GM19025 (cell line): ENCODE results near the gene FRAS1.
"Not testable (repeated sequence)": the region's sequence is repeated elsewhere in the genome, so short reads cannot be mapped to it uniquely, and the experiment has no call there.

Experiments
- ATAC-seq: cut with Tn5 transposase; IDR thresholded peaks from one replicate; pipeline ENCODE4 v1.9.1; 2021; ENCODE audit warnings: mild to moderate bottlenecking, low read depth, moderate library complexity; ENCODE audit not compliant: unreplicated experiment

The FRAS1 gene

GRCh38 chr4:78312989-78313753 lies 256.0 kb downstream of the FRAS1 start:
- ATAC-seq = no peak

- no peak for ATAC-seq
Measured at GRCh38 chr4:78313754-78314120, 256.6 kb downstream of the FRAS1 start.

- ATAC-seq = no peak
Measured at GRCh38 chr4:78318126-78318525, 261.0 kb downstream of the FRAS1 start.

GRCh38 chr4:78320349-78320935 lies 263.3 kb downstream of the FRAS1 start:
- no peak for ATAC-seq

- no peak for ATAC-seq
Measured at GRCh38 chr4:78322032-78322431, 264.9 kb downstream of the FRAS1 start.

GRCh38 chr4:78323439-78323838 lies 266.3 kb downstream of the FRAS1 start:
- ATAC-seq = no peak

- no peak for ATAC-seq
Measured at GRCh38 chr4:78324625-78325024, 267.5 kb downstream of the FRAS1 start.

GRCh38 chr4:78325271-78326157 lies 268.4 kb downstream of the FRAS1 start:
- ATAC-seq = no peak

GRCh38 chr4:78328591-78328990 lies 271.5 kb downstream of the FRAS1 start:
- not testable (repeated sequence) for ATAC-seq

- no peak for ATAC-seq
Measured at GRCh38 chr4:78331186-78331585, 274.1 kb downstream of the FRAS1 start.

- ATAC-seq = no peak
Measured at GRCh38 chr4:78331965-78332364, 274.8 kb downstream of the FRAS1 start.

- no peak for ATAC-seq
Measured at GRCh38 chr4:78332976-78333375, 275.9 kb downstream of the FRAS1 start.

GRCh38 chr4:78336093-78336943 lies 279.2 kb downstream of the FRAS1 start:
- no peak for ATAC-seq

- ATAC-seq = no peak
Measured at GRCh38 chr4:78337244-78338020, 280.3 kb downstream of the FRAS1 start.

GRCh38 chr4:78342125-78342524 lies 285.0 kb downstream of the FRAS1 start:
- ATAC-seq = no peak

- ATAC-seq = no peak
Measured at GRCh38 chr4:78343682-78344081, 286.6 kb downstream of the FRAS1 start.

- ATAC-seq = no peak
Measured at GRCh38 chr4:78345237-78345636, 288.1 kb downstream of the FRAS1 start.

- no peak for ATAC-seq
Measured at GRCh38 chr4:78346222-78346621, 289.1 kb downstream of the FRAS1 start.

- no peak for ATAC-seq
Measured at GRCh38 chr4:78347527-78347926, 290.4 kb downstream of the FRAS1 start.

GRCh38 chr4:78353921-78354320 lies 296.8 kb downstream of the FRAS1 start:
- ATAC-seq = no peak
